ENCODE results near the gene KRTAP1-3.
"Not testable (repeated sequence)": the region's sequence is repeated elsewhere in the genome, so short reads cannot be mapped to it uniquely, and the experiment has no call there.

The KRTAP1-3 gene

DNA sequence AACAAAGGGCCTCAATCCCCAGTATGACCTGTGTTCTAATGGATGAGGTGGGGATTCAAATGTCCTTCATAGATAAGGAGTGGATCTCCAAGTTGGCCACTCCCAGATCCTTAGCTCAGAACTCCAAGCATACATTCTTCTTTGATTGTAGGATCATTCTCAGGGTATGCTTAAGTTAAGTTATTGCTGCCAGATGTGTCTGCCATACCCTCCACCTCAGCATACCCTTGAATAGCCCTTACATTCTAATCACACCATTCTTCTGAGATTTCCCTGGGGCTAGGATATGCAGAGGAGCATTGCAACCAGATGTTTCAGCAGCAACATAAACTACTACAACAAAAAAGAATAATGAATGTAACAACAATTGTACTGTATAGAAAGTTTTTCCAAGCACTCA is 32.6 kb upstream of the KRTAP1-3 start:
- Histone ChIP-seq H3K9ac (ENCODE audit: insufficient read length) (no peak overlapping the region), H3K27ac (peak overlapping the region; percentile 65), H3K36me3 (ENCODE audit: insufficient read depth, low read length) (no peaks in the 10 kb centered on the region), H3K9me3 (ENCODE audit: low read depth, low read length) (no peaks in the 10 kb centered on the region), H3K4me3 (0 out of 2 replicates have a peak overlapping the region, but pooled peaks have one; percentile 32)
- DNase-seq (ENCODE audit: low read depth, low spot score), result no peak
- TF ChIP-seq FOXP2 (optimal IDR thresholded peaks at IDR 0.05; ENCODE audit: control extremely low read depth, extremely low read length, insufficient read depth) (peak; percentile 29), EZH2 (IDR thresholded peaks at IDR 0.05) (no peak), POLR2AphosphoS5 (IDR thresholded peaks at IDR 0.05; ENCODE audit: borderline replicate concordance, low read depth, low read length) (no peak)

DNA sequence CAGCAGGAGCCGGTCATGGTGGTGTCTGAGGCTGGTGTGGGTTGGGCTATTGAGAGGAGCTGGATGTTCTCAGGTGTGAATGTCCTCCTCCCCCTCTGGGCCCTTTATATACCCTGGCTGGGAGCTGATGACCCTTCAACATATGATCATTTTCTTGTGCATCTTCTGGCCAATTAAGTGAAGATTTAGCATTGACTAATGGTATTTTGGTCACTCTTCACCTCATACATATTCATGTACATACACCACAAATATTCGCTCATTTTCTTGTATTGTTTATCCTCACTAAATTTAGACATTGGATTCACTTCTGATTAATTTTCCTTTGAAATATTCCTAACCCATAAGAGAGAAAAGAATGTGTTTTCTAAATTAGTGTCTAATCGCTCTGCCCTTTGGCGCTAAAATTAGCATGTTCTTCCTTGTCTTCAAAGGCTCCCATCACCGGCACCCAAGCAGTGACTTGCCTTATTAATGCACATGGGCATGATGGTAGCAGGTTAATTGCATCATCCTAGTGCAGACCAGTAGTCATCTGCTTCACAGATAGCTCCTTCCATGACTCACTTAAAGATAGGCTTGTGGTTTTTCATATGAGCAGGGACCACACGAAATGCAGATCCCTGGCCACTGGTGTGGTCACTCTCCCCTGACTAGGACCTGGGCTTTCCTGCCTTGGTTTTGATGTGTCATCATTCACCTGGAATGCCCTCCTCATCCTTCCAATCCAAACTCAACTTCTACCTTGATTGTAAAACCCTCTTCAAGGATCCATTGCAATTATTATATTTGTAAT is 31.4 kb upstream of the KRTAP1-3 start, which contains the start of gene KRTAP2-4:
Gene KRTAP2-4 (minus strand): TSS at position 51 of the 796 bp plus-strand sequence. CDS start 34 bp downstream, at position 17.
- no peak for DNase-seq (ENCODE audit: low read depth, low spot score)
- TF ChIP-seq EZH2 (IDR thresholded peaks at IDR 0.05) (no peak), FOXP2 (optimal IDR thresholded peaks at IDR 0.05; ENCODE audit: control extremely low read depth, extremely low read length, insufficient read depth) (no peak), POLR2AphosphoS5 (IDR thresholded peaks at IDR 0.05; ENCODE audit: borderline replicate concordance, low read depth, low read length) (no peak)
- no peak within 1 kb of the TSS for H3K9ac ChIP-seq (ENCODE audit: insufficient read length)
- no peaks in the 10 kb centered on the region for H3K36me3 ChIP-seq (ENCODE audit: insufficient read depth, low read length)
- H3K27ac ChIP-seq, result no peak within 1 kb of the TSS
- no peaks in the 10 kb centered on the region for H3K9me3 ChIP-seq (ENCODE audit: low read depth, low read length)
- H3K4me3 ChIP-seq, result no peak within 1 kb of the TSS

DNA sequence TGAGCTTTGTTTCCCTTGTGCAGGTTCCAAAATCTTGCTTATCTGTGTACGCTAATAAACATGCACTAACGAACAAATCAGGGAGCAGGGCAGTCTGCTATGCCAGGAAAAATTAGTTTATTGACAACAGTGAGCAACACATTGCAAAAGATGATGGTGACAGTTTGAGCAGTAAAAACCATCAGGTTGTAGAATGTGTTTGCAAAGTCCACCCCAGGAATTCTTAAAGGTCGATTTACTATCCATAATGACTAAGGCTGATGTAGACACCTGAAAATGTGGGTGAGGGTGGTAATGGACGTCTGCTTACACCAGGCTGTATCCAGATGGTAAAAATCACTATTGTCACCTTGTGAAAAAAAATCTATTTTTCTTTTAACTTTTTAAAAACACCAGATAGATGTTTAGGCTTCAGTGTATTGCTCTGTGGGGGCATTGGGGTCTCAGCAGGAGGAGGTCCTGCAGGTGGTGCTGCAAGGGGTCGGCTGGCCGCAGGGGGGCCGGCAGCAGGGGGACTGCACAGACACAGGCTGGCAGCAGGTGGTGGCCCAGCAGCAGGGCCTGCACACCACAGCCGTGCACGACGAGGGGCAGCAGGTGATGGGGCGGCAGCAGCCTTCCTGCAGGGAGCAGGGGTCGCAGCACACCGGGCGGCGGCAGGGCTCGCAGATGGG is 30.5 kb upstream of the KRTAP1-3 start:
- H3K9me3 ChIP-seq (ENCODE audit: low read depth, low read length); H3K4me3 ChIP-seq; H3K27ac ChIP-seq; H3K9ac ChIP-seq (ENCODE audit: insufficient read length); DNase-seq (ENCODE audit: low read depth, low spot score); H3K36me3 ChIP-seq (ENCODE audit: insufficient read depth, low read length): not testable (repeated sequence)

DNA sequence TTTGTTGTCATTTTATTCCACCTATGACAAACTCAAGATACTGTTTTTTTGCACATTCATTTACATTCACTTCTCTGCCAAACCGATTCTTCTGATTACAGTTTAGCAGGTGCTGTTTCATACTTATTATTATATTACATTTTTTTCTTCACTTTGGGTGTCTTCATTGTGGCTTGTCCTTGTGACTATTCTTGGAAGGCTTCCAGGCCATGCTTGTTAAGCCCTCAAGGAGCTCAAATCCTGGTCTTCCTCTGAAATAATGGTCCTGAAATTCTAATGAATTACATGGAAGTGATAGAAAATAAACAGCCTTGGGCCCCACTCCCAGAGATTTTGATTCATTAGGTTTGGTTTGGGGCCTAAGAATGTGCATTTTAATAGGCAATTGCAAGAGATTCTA is 29.6 kb upstream of the KRTAP1-3 start:
- Histone ChIP-seq H3K9ac (ENCODE audit: insufficient read length) (no peak overlapping the region), H3K27ac (no peak overlapping the region), H3K9me3 (ENCODE audit: low read depth, low read length) (no peaks in the 10 kb centered on the region), H3K4me3 (no peak overlapping the region), H3K36me3 (ENCODE audit: insufficient read depth, low read length) (no peaks in the 10 kb centered on the region)
- no peak for DNase-seq (ENCODE audit: low read depth, low spot score)
- TF ChIP-seq EZH2 (IDR thresholded peaks at IDR 0.05) (no peak), POLR2AphosphoS5 (IDR thresholded peaks at IDR 0.05; ENCODE audit: borderline replicate concordance, low read depth, low read length) (no peak), FOXP2 (optimal IDR thresholded peaks at IDR 0.05; ENCODE audit: control extremely low read depth, extremely low read length, insufficient read depth) (no peak)

DNA sequence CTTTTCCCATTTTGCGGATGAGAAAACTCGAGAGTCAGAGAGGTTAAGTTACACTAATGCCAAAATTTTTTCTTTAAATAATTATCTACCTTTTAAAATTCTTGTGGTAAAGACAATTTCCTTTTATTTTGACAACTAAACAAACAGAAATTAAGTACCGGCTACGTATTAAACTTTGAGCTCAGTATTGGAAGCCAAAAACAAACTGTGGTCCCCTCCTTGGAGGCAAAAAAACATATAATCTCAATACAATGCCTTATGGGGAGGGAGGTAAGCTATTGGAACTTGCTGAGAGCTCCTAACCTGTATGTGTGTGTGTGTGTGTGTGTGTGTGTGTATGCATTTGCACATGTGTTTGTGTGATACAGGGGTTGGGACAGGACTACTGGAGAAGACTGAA is 28.8 kb upstream of the KRTAP1-3 start:
- no peak overlapping the region for H3K4me3 ChIP-seq
- TF ChIP-seq POLR2AphosphoS5 (IDR thresholded peaks at IDR 0.05; ENCODE audit: borderline replicate concordance, low read depth, low read length), result no peak
- DNase-seq (ENCODE audit: low read depth, low spot score), result no peak
- no peak overlapping the region for H3K9ac ChIP-seq (ENCODE audit: insufficient read length)
- no peaks in the 10 kb centered on the region for H3K9me3 ChIP-seq (ENCODE audit: low read depth, low read length)
- H3K36me3 ChIP-seq (ENCODE audit: insufficient read depth, low read length), result no peaks in the 10 kb centered on the region
- no peak overlapping the region for H3K27ac ChIP-seq

DNA sequence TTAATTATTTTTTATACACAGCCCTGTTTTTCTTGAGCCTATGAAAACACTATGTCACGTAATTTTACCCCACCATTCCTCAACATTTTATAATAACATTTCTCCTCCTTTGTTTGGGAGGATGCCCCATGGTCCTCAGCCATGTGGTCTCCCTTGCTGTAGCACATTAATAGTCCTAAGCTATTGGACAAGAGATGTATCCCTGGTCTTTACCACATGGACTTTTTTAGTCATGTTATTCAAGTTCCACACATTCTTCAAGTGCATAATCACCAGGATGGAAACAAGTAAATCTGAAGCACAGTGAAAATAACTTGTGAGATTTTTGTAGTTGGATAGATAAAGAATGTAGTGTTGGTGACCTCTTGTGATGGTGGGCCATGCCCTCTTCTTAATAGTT is 27.3 kb upstream of the KRTAP1-3 start:
- Histone ChIP-seq H3K9me3 (ENCODE audit: low read depth, low read length) (no peaks in the 10 kb centered on the region), H3K36me3 (ENCODE audit: insufficient read depth, low read length) (no peaks in the 10 kb centered on the region), H3K9ac (ENCODE audit: insufficient read length) (no peak overlapping the region), H3K27ac (peak overlapping the region; percentile 56; the same call in 1 of the 2 replicates), H3K4me3 (no peak overlapping the region)
- TF ChIP-seq FOXP2 (optimal IDR thresholded peaks at IDR 0.05; ENCODE audit: control extremely low read depth, extremely low read length, insufficient read depth) (no peak), EZH2 (IDR thresholded peaks at IDR 0.05) (no peak)
- DNase-seq (ENCODE audit: low read depth, low spot score), result no peak

DNA sequence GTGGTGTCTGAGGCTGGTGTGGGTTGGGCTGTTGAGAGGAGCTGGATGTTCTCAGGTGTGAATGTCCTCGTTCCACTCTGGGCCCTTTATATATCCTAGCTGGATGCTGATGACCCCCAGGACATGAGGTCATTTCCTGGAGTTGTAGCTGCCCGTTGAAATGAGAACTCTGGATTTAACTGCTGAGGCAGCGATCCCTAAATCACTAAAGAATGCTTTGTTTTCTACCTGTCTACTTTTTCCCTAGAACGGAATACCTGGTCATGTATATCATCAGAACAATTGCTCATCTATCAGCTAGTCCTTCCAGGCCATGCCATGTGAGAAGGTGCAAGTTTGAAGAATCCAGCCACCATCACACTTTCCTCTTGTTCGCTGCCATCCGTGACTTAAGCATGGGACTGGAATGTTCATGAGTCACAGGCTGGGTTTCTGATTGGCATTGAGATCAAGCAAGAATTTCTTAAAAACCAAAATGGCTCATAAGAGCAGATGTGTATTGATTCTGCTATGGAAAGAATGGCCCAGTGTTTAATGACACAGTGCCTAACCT is 25.5 kb upstream of the KRTAP1-3 start, which contains the start of gene KRTAP2-3:
Gene KRTAP2-3 (minus strand): TSS at position 63 of the 553 bp plus-strand sequence. CDS start 64 bp downstream, outside the sequence.
- Histone ChIP-seq H3K36me3 (ENCODE audit: insufficient read depth, low read length) (no peaks in the 10 kb centered on the region), H3K9ac (ENCODE audit: insufficient read length) (peak within 1 kb of the TSS; percentile 25), H3K9me3 (ENCODE audit: low read depth, low read length) (no peaks in the 10 kb centered on the region), H3K27ac (no peak within 1 kb of the TSS), H3K4me3 (no peak within 1 kb of the TSS)
- TF ChIP-seq FOXP2 (optimal IDR thresholded peaks at IDR 0.05; ENCODE audit: control extremely low read depth, extremely low read length, insufficient read depth) (no peak), EZH2 (IDR thresholded peaks at IDR 0.05) (no peak), POLR2AphosphoS5 (IDR thresholded peaks at IDR 0.05; ENCODE audit: borderline replicate concordance, low read depth, low read length) (no peak)
- no peak for DNase-seq (ENCODE audit: low read depth, low spot score)

DNA sequence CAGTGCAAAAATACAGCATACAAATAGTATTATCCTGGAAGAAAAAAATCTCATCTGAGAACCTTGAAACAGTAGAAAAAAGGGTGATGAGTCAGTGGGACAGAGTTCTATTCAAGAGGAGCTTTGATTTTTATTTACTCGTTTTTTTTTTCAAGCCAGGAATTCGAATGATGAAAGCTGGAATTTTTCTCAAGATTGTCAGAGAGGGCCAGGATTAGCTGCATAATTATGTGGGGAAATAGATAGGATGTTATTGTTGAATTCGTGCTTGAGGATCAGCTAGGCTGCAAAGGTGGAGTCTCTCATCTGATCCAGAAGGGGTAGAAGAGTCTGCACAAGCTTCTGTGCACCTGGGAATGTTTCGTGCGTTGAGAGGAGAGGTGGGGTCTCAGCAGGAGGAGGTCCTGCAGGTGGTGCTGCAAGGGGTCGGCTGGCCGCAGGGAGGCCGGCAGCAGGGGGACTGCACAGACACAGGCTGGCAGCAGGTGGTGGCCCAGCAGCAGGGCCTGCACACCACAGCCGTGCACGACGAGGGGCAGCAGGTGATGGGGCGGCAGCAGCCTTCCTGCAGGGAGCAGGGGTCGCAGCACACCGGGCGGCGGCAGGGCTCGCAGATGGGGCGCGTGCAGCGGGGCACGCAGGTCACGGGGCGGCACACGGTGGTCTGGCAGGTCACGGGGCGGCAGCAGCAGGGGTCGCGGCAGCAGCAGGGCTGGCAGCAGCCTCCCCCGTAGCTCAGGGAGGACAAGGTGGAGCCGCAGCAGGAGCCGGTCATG is 24.8 kb upstream of the KRTAP1-3 start:
- H3K27ac ChIP-seq; H3K36me3 ChIP-seq (ENCODE audit: insufficient read depth, low read length); H3K4me3 ChIP-seq; DNase-seq (ENCODE audit: low read depth, low spot score); H3K9me3 ChIP-seq (ENCODE audit: low read depth, low read length): not testable (repeated sequence)
- H3K9ac ChIP-seq (ENCODE audit: insufficient read length), result peak overlapping the region; percentile 25

Measured in SK-N-MC (cell line).